Lower lobe of right lung (tissue), 2 donors: ENCODE results near the gene CCDC50. TPM values are rescaled to one million over a fixed set of nuclear protein-coding genes. Genes with fewer than 3 reads are reported as not detected.

ENCODE experiments used
- ATAC-seq, 2 donors: fragments of 200-7000 bp; cut with Tn5 transposase; one replicate each; pipeline ENCODE4 v1.9.1; 2020 to 2022; ENCODE audit warnings: mild to moderate bottlenecking in 2 of 2, moderate library complexity in 2 of 2
- DNase-seq: peaks from one replicate; pipeline ENCODE4 v3.0.0-alpha.2; 2020
- H3K27ac ChIP-seq: fragments of 200-600 bp; one replicate; pipeline ENCODE4 v1.8.0; 2022
- H3K27me3 ChIP-seq: fragments of 200-600 bp; one replicate; pipeline ENCODE4 v1.8.0; 2022; ENCODE audit warnings: low read depth
- H3K36me3 ChIP-seq: fragments of 200-600 bp; one replicate; pipeline ENCODE4 v1.8.0; 2022; ENCODE audit warnings: mild to moderate bottlenecking
- H3K4me1 ChIP-seq: fragments of 200-600 bp; one replicate; pipeline ENCODE4 v1.8.0; 2022
- H3K4me3 ChIP-seq: fragments of 200-600 bp; one replicate; pipeline ENCODE4 v1.8.0; 2022; ENCODE audit warnings: mild to moderate bottlenecking
- H3K9me3 ChIP-seq: fragments of 200-600 bp; one replicate; pipeline ENCODE4 v1.8.0; 2022
- intact Hi-C: fragments of 100-400 bp; cut with DNase I; formaldehyde crosslinking; loops from one replicate; pipeline ENCODE4 v1.11.0; 2022
- total RNA-seq: library from RNA; stranded (reverse); fragmentation: NEBNext Ultra II Directional; extraction: Animal tissue kit (Norgen Biotek cat#: 25700); gene quantifications from one replicate; pipeline ENCODE4 v1.2.1, GENCODE V29; 2021
- TF ChIP-seq, protein P1 (sequence below): fragments of 200-600 bp; IDR thresholded peaks from one replicate; pipeline ENCODE4 v1.8.0; 2022; ENCODE audit warnings: antibody characterized with exemption, mild to moderate bottlenecking
- donor health status: DM: no; HTN: yes; CAD: no; lungs with severe emphysema.

CCDC50 gene
- total RNA-seq, 1 donor from 2014 or later = 66.5 TPM

DNA sequence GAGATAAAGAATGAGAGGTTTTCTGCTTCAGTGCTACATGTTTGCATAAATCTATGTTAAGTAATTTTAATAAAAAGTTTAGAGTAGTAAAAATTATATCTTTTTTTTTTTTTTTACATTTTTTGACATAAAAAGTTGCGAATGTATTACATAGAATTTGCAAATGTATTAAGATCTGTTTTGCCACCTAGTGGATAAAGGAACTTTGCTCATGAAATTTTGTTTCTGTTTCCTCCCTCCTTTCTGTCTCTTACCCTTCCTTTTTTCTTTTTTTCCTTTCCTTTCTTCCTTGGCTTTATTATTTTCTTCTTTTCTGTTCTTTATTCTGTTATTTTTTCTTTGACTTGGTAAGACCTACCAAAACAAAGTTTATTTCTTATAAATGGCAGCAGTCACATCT lies 59.6 kb downstream of the CCDC50 start:
- Histone ChIP-seq H3K27me3 (no peaks in the 10 kb centered on the region), H3K4me3 (no peak overlapping the region), H3K4me1 (peaks cover 17% of the 10 kb centered on the region), H3K27ac (no peak overlapping the region), H3K36me3 (peaks cover 45% of the 10 kb centered on the region), H3K9me3 (no peaks in the 10 kb centered on the region)
- intact Hi-C loops = no loop called here
- DNase-seq (no peak), ATAC-seq (no peak)
- TF ChIP-seq, protein P1, sequence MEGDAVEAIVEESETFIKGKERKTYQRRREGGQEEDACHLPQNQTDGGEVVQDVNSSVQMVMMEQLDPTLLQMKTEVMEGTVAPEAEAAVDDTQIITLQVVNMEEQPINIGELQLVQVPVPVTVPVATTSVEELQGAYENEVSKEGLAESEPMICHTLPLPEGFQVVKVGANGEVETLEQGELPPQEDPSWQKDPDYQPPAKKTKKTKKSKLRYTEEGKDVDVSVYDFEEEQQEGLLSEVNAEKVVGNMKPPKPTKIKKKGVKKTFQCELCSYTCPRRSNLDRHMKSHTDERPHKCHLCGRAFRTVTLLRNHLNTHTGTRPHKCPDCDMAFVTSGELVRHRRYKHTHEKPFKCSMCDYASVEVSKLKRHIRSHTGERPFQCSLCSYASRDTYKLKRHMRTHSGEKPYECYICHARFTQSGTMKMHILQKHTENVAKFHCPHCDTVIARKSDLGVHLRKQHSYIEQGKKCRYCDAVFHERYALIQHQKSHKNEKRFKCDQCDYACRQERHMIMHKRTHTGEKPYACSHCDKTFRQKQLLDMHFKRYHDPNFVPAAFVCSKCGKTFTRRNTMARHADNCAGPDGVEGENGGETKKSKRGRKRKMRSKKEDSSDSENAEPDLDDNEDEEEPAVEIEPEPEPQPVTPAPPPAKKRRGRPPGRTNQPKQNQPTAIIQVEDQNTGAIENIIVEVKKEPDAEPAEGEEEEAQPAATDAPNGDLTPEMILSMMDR = peak; percentile 21

DNA sequence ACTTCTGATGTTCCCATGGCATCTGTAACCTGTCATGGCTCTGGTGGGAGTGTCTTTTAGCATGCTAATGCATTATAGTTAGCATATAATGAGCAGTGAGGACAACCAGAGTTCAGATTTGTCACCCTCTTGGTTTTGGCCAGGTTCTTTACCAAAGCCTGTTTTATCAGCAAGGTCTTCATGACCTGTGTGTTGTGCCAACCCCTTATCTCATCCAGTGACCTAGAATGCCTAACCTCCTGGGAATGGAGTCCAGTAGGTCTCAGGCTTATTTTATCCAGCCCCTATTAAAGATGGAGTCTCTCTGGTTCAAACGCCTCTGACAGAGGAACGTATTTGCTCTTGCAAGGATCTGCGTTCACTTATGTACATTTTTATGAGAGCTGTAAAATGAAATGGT lies 61.4 kb downstream of the CCDC50 start:
- Histone ChIP-seq H3K4me3 (no peak overlapping the region), H3K27ac (no peak overlapping the region), H3K27me3 (no peaks in the 10 kb centered on the region), H3K4me1 (peaks cover 17% of the 10 kb centered on the region), H3K36me3 (peaks cover 45% of the 10 kb centered on the region), H3K9me3 (no peaks in the 10 kb centered on the region)
- intact Hi-C loops = no loop called here
- no peak for DNase-seq
- TF ChIP-seq, protein P1 = no peak
- ATAC-seq = no peak

DNA sequence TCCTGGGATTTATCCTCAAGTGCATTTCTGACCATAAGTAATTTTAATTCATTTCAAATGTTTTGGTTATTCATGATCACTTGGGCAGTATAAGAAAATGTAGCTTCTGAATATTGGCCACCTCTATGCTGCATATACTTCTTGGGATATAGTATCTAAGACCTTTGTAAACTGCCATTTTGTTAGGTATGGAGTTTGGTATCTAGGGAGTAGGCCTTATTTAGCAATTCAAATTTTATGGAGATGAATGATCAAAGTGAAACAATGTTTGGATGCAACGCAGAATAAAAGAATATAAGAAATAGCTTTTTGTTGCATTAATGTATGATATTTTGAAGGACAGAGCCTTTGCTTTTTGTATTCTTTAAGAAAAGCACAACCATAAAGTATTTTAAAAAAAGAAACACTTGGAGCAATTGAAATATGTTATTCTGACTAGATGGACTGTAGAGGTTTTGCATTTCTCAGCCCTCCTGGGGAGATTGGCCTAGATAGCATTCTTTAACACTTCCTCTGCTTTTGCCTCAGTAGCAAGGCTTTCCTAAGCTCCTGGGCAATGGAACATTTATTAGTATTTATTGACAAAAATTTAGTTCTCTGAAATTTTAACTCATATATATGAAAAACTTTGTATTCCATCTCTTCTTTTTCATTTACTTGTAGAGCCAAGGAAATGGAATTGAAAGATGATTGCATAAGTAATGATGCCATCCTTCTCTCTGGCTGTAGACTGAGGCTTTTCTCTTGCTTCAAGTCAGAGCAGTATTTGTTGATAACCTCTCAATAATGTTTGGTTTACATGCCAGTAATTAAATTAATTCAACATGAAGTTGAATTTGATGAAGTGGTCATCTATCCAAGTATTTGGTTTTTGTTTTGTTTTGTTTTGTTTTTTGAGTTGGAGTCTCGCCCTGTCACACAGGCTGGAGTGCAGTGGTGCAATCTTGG lies 62.9 kb downstream of the CCDC50 start:
- intact Hi-C loops = no loop called here
- no peak for DNase-seq
- H3K9me3 ChIP-seq = no peaks in the 10 kb centered on the region
- no peak overlapping the region for H3K4me3 ChIP-seq
- H3K36me3 ChIP-seq = peaks cover 44% of the 10 kb centered on the region
- TF ChIP-seq, protein P1 = no peak
- no peaks in the 10 kb centered on the region for H3K27me3 ChIP-seq
- no peak for ATAC-seq
- no peak overlapping the region for H3K27ac ChIP-seq
- H3K4me1 ChIP-seq = peaks cover 13% of the 10 kb centered on the region

DNA sequence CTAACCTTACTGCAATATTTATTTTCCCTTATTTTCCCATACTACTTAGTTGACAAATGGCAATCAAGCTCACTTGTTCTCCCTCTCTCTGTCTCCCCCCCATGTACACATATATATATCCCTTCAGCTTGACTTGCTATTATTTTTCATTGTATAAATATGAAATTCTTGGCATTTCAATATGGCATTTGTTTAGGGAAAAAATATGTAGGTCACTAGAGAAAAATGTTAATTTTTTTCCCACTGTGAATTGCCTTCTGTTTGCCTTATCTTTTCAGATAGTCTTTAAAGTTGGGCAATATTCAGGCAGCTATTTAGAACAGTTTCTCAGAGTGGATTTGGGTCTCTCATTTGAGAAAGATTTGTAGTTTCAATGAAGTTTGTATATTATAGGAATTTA lies 64.0 kb downstream of the CCDC50 start:
- Histone ChIP-seq H3K27me3 (no peaks in the 10 kb centered on the region), H3K4me1 (peaks cover 7% of the 10 kb centered on the region), H3K9me3 (no peaks in the 10 kb centered on the region), H3K36me3 (peaks cover 47% of the 10 kb centered on the region), H3K27ac (no peak overlapping the region), H3K4me3 (no peak overlapping the region)
- TF ChIP-seq, protein P1 = no peak
- DNase-seq (no peak), ATAC-seq (no peak)
- intact Hi-C loops = no loop called here

DNA sequence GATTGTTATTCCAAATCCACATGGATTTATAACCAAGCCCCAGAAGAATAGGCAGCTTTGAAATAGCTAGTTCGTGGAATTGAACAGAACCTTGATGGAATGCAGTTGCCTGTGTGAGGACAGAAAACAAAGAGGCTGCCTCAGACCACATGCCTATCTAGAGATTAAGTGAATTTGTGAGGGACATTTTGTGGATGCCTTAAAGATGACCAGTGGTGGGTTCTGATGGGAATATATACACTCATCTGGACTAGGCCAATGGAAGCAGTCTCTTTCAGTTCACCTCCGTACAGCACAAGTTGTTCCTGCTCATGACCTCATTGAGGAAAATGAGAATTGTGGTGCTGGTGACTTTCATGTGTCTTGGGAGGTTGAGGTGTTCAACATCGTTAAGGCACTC lies 68.6 kb downstream of the CCDC50 start:
- TF ChIP-seq, protein P1 = no peak
- Histone ChIP-seq H3K36me3 (peaks cover 11% of the 10 kb centered on the region), H3K9me3 (no peaks in the 10 kb centered on the region), H3K4me1 (no peaks in the 10 kb centered on the region), H3K4me3 (no peak overlapping the region), H3K27ac (no peak overlapping the region), H3K27me3 (no peaks in the 10 kb centered on the region)
- ATAC-seq = no peak
- no peak for DNase-seq
- intact Hi-C loops = no loop called here
